Caco-2 (cell line): ENCODE data around the gene MED12L. TPM values are rescaled to one million over a fixed set of nuclear protein-coding genes. Genes with fewer than 3 reads are reported as not detected.

Experiments
- BruUV-seq: library from RNA; stranded (reverse); fragments of 400-500 nt; replicated peaks from 2 replicates; lab custom pipeline; 2021; lab: Mats Ljungman, UMichigan
- CTCF ChIA-PET: fragments of 300-600 bp; sonication (Branson Sonifier 250); formaldehyde crosslinking; loops from one replicate; lab custom pipeline; 2022; ENCODE audit warnings: antibody characterized with exemption; lab: Charles Lee
- POLR2A ChIA-PET: fragments of 300-600 bp; sonication (Branson Sonifier 250); formaldehyde crosslinking; loops from one replicate; lab custom pipeline; 2022; ENCODE audit warnings: antibody characterized with exemption; lab: Charles Lee
- DNase-seq, 2 experiments: peaks; one replicate each; pipeline versions ENCODE4 v3.0.0 to v3.0.0-alpha.2; 2020 to 2022
- H3K27me3 ChIP-seq: replicated peaks from 2 replicates; pipeline ENCODE4 v1.6.0; 2011; ENCODE audit warnings: low read length; ENCODE audit not compliant: control insufficient read depth, insufficient read depth
- H3K36me3 ChIP-seq: 2 replicates; pipeline ENCODE4 v1.5.1; 2011; ENCODE audit warnings: low read length; ENCODE audit not compliant: control insufficient read depth, insufficient read depth
- H3K4me1 ChIP-seq: fragments of 250-450 bp; sonication (Bioruptor Pico); 2 replicates; pipeline ENCODE4 v1.5.1; 2020; ENCODE audit warnings: mild to moderate bottlenecking
- H3K4me3 ChIP-seq: 2 replicates; pipeline ENCODE4 v1.5.1; 2011; ENCODE audit warnings: low read depth, mild to moderate bottlenecking, control low read depth, low read length
- H3K9me3 ChIP-seq: fragments of 250-450 bp; sonication (Bioruptor Pico); 2 replicates; pipeline ENCODE4 v1.5.1; 2020; ENCODE audit warnings: mild to moderate bottlenecking, moderate library complexity
- H3K27ac Mint-ChIP-seq: one replicate; pipeline ENCODE4 v1.8.0; 2022; ENCODE audit warnings: mixed read lengths; ENCODE audit not compliant: unreplicated experiment
- H3K27me3 Mint-ChIP-seq: one replicate; pipeline ENCODE4 v1.8.0; 2022; ENCODE audit warnings: mixed read lengths; ENCODE audit not compliant: insufficient read depth, unreplicated experiment
- H3K36me3 Mint-ChIP-seq: one replicate; pipeline ENCODE4 v1.8.0; 2022; ENCODE audit warnings: mild to moderate bottlenecking, mixed read lengths; ENCODE audit not compliant: insufficient read depth, unreplicated experiment
- H3K4me1 Mint-ChIP-seq: one replicate; pipeline ENCODE4 v1.8.0; 2022; ENCODE audit warnings: low read depth, mixed read lengths; ENCODE audit not compliant: unreplicated experiment
- H3K4me3 Mint-ChIP-seq: one replicate; pipeline ENCODE4 v1.8.0; 2022; ENCODE audit warnings: mild to moderate bottlenecking, moderate library complexity, mixed read lengths; ENCODE audit not compliant: unreplicated experiment
- H3K9me3 Mint-ChIP-seq: one replicate; pipeline ENCODE4 v1.8.0; 2022; ENCODE audit warnings: mixed read lengths; ENCODE audit not compliant: unreplicated experiment
- intact Hi-C: fragments of 100-400 bp; cut with micrococcal nuclease; formaldehyde crosslinking; loops from one replicate; pipeline ENCODE4 v1.10.0; 2022; ENCODE audit not compliant: unreplicated experiment
- total RNA-seq: library from RNA; stranded (reverse); gene quantifications from 2 replicates; pipeline ENCODE4 v1.2.3, GENCODE V29; 2022
- TF ChIP-seq, protein P1 (sequence below), 2 experiments: fragments of 200-600 bp in 1 of 2; IDR thresholded peaks; 1 replicate in 1 of 2; 2 replicates in 1 of 2; pipeline versions ENCODE4 v1.5.1 to v1.8.0; 2011 to 2022; ENCODE audit warnings: antibody characterized with exemption in 1 of 2, control low read depth in 1 of 2, inconsistent platforms in 1 of 2, low read depth in 1 of 2, low read length in 1 of 2, mild to moderate bottlenecking in 1 of 2, moderate library complexity in 1 of 2; ENCODE audit not compliant: insufficient read depth in 1 of 2, severe bottlenecking in 1 of 2, unreplicated experiment in 1 of 2

The MED12L gene
- total RNA-seq, 1 experiment from 2014 or later: 21.5 TPM

DNA sequence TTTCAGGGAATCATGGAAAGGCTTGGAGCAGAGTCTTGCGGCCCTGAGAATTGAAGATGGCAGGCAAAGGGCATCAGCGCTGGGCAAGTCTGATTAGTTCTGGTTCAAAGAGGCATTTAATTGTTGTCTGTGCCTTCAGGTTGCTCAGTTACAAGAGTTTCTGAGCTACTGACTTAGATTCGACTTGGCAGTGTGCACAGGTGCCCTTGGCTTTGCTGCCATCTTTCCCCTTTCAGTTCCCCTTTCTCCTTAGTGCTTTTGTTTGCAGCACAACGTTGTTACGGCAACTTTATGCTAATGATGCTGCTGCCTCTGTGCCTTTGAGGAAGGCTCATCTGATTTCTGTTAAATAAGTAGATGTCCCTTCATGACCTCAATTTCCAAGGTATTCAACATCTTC is 180.4 kb downstream of the MED12L start:
- Histone ChIP-seq H3K27me3 (no peaks in the 10 kb centered on the region), H3K9me3 (no peaks in the 10 kb centered on the region), H3K4me3 (no peak overlapping the region), H3K4me1 (no peaks in the 10 kb centered on the region), H3K36me3 (no peaks in the 10 kb centered on the region)
- Mint-ChIP-seq H3K4me1 (no peaks in the 10 kb centered on the region), H3K27ac (no peak overlapping the region), H3K9me3 (no peaks in the 10 kb centered on the region), H3K36me3 (no peaks in the 10 kb centered on the region), H3K4me3 (no peak overlapping the region), H3K27me3 (no peaks in the 10 kb centered on the region)
- ChIA-PET CTCF (no interaction called here), POLR2A (no interaction called here)
- no peak for DNase-seq
- no TSS peak for BruUV-seq
- intact Hi-C loops: no loop called here
- TF ChIP-seq, protein P1, sequence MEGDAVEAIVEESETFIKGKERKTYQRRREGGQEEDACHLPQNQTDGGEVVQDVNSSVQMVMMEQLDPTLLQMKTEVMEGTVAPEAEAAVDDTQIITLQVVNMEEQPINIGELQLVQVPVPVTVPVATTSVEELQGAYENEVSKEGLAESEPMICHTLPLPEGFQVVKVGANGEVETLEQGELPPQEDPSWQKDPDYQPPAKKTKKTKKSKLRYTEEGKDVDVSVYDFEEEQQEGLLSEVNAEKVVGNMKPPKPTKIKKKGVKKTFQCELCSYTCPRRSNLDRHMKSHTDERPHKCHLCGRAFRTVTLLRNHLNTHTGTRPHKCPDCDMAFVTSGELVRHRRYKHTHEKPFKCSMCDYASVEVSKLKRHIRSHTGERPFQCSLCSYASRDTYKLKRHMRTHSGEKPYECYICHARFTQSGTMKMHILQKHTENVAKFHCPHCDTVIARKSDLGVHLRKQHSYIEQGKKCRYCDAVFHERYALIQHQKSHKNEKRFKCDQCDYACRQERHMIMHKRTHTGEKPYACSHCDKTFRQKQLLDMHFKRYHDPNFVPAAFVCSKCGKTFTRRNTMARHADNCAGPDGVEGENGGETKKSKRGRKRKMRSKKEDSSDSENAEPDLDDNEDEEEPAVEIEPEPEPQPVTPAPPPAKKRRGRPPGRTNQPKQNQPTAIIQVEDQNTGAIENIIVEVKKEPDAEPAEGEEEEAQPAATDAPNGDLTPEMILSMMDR (IDR thresholded peaks at IDR 0.05; ENCODE audit: insufficient read depth in 1 of 2, low read depth in 1 of 2, low read length in 1 of 2, severe bottlenecking in 1 of 2, unreplicated experiment in 1 of 2): no peak

DNA sequence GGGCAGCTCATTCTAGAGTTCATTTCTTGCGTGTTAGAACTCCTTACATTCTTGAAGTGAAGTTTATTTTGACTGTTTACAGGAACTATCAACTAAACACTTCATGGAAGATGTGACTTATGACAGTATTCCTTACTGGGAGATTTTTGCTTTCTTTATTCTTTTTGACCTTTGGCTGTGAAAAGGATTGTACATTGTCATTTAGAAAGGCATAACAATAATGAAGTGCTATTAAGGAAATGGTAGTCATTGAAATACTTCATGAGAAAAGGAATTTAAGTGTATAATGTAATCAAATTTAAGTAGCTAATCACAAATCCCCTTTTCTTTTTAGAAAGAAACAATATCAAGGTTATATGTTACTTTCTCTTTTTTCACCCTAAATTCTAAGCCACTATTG is 181.6 kb downstream of the MED12L start:
- no TSS peak for BruUV-seq
- Mint-ChIP-seq H3K4me3 (no peak overlapping the region), H3K9me3 (no peaks in the 10 kb centered on the region), H3K27ac (no peak overlapping the region), H3K4me1 (no peaks in the 10 kb centered on the region), H3K36me3 (no peaks in the 10 kb centered on the region), H3K27me3 (no peaks in the 10 kb centered on the region)
- no peak for DNase-seq
- H3K36me3 ChIP-seq: no peaks in the 10 kb centered on the region
- intact Hi-C loops: no loop called here
- ChIA-PET POLR2A (no interaction called here), CTCF (no interaction called here)
- no peaks in the 10 kb centered on the region for H3K9me3 ChIP-seq
- no peaks in the 10 kb centered on the region for H3K27me3 ChIP-seq
- TF ChIP-seq, protein P1 (IDR thresholded peaks at IDR 0.05; ENCODE audit: insufficient read depth in 1 of 2, low read depth in 1 of 2, low read length in 1 of 2, severe bottlenecking in 1 of 2, unreplicated experiment in 1 of 2): no peak
- no peak overlapping the region for H3K4me3 ChIP-seq
- H3K4me1 ChIP-seq: no peaks in the 10 kb centered on the region

DNA sequence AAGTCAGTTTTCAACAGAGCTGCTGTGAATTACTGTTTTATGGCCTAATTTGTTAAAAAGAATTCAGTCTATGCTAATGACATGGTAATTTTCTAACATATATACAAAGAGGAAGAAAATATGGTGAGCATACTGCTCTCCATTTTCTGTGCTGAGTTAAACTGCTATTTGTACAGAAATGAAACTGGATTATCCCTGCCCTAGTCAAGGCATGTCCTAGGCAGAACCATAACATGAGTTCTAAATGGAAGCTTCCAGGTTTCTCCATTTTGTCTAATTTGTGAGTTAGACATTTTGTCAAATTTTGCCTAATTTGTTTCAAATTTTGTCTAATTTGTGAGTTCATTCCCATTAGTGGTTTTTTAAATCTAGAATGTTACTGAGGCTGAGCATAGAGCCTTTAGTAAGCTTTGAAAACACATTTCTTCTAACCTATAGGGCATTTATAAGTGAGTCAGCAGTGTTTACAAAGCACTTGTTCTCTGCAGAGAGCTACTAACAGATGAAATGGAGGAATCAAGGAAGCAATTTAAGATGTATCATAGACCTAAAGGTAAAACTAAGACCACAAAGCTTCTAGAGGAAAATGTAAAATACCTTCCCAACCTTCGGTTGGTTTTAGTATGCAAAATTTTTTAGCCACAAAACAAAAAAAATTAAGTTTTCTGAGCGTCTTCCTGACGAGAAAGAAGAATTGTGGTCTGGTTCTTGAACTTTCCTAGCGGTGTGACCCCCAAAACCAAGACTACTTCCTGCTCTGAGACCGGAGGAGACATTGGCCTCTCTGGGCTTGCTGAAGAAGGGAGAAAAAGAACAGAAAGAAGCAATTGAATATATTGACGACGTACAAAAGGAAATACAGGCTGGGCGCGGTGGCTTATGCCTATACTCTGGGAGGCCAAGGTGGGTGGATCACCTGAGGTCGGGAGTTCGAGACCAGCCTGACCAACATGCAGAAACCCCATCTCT is 183.1 kb downstream of the MED12L start:
- TF ChIP-seq, protein P1 (IDR thresholded peaks at IDR 0.05; ENCODE audit: insufficient read depth in 1 of 2, low read depth in 1 of 2, low read length in 1 of 2, severe bottlenecking in 1 of 2, unreplicated experiment in 1 of 2): no peak
- Mint-ChIP-seq H3K9me3 (no peaks in the 10 kb centered on the region), H3K27me3 (no peaks in the 10 kb centered on the region), H3K4me3 (no peak overlapping the region), H3K36me3 (no peaks in the 10 kb centered on the region), H3K4me1 (no peaks in the 10 kb centered on the region), H3K27ac (no peak overlapping the region)
- intact Hi-C loops: no loop called here
- DNase-seq: no peak
- H3K27me3 ChIP-seq: no peaks in the 10 kb centered on the region
- no TSS peak for BruUV-seq
- H3K9me3 ChIP-seq: no peaks in the 10 kb centered on the region
- POLR2A ChIA-PET: no interaction called here
- H3K36me3 ChIP-seq: no peaks in the 10 kb centered on the region
- CTCF ChIA-PET: no interaction called here
- no peak overlapping the region for H3K4me3 ChIP-seq
- H3K4me1 ChIP-seq: no peaks in the 10 kb centered on the region
